MM.1S (cell line): ENCODE measurements around the gene GAS7.
"Not testable (repeated sequence)": the region's sequence is repeated elsewhere in the genome, so short reads cannot be mapped to it uniquely, and the experiment has no call there.

Experiments used
- DNase-seq: peaks from one replicate; pipeline ENCODE4 v3.0.0-alpha.2; 2015
- H2AFZ ChIP-seq: fragments of 300-600 bp; sonication (generic); 2 replicates; pipeline ENCODE4 v1.6.0; 2016; ENCODE audit warnings: antibody characterized with exemption, low read length
- H3F3A ChIP-seq: fragments of 300-600 bp; sonication (generic); 2 replicates; pipeline ENCODE4 v1.6.1; 2016; ENCODE audit warnings: mild to moderate bottlenecking, antibody characterized with exemption, low read length, moderate library complexity, mixed read lengths; ENCODE audit not compliant: insufficient read depth
- H3K27ac ChIP-seq: fragments of 300-600 bp; sonication (generic); 2 replicates; pipeline ENCODE4 v1.5.1; 2016; ENCODE audit warnings: mild to moderate bottlenecking, low read length
- H3K27me3 ChIP-seq: fragments of 300-600 bp; sonication (generic); replicated peaks from 2 replicates; pipeline ENCODE4 v1.6.0; 2016; ENCODE audit warnings: low read length; ENCODE audit not compliant: insufficient read depth
- H3K36me3 ChIP-seq: fragments of 300-600 bp; sonication (generic); replicated peaks from 2 replicates; pipeline ENCODE4 v1.6.1; 2016; ENCODE audit warnings: mild to moderate bottlenecking, low read length, mixed read lengths; ENCODE audit not compliant: insufficient read depth
- H3K4me1 ChIP-seq: fragments of 300-600 bp; sonication (generic); 2 replicates; pipeline ENCODE4 v1.6.1; 2016; ENCODE audit warnings: low read length, mixed read lengths
- H3K4me2 ChIP-seq: fragments of 300-600 bp; sonication (generic); 2 replicates; pipeline ENCODE4 v1.6.0; 2016; ENCODE audit warnings: low read depth, low read length
- H3K4me3 ChIP-seq: fragments of 300-600 bp; sonication (generic); 2 replicates; pipeline ENCODE4 v1.5.1; 2016; ENCODE audit warnings: low read length, mixed read lengths
- H3K79me2 ChIP-seq: fragments of 300-600 bp; sonication (generic); 2 replicates; pipeline ENCODE4 v1.6.1; 2016; ENCODE audit warnings: mixed run types, low read length, mixed read lengths
- H3K9ac ChIP-seq: fragments of 300-600 bp; sonication (generic); 2 replicates; pipeline ENCODE4 v1.6.1; 2016; ENCODE audit warnings: low read length, mixed read lengths
- H3K9me2 ChIP-seq: fragments of 300-600 bp; sonication (generic); replicated peaks from 2 replicates; pipeline ENCODE4 v1.6.1; 2016; ENCODE audit warnings: mild to moderate bottlenecking, low read length, mixed read lengths; ENCODE audit not compliant: insufficient read depth
- H3K9me3 ChIP-seq: fragments of 300-600 bp; sonication (generic); replicated peaks from 2 replicates; pipeline ENCODE4 v1.6.1; 2016; ENCODE audit warnings: mild to moderate bottlenecking, low read length, mixed read lengths; ENCODE audit not compliant: insufficient read depth
- H4K20me1 ChIP-seq: fragments of 300-600 bp; sonication (generic); 2 replicates; pipeline ENCODE4 v1.6.1; 2016; ENCODE audit warnings: mild to moderate bottlenecking, low read length, moderate library complexity, mixed read lengths; ENCODE audit not compliant: insufficient read depth
- CTCF ChIP-seq: fragments of 300-600 bp; sonication (generic); IDR thresholded peaks from 2 replicates; pipeline ENCODE4 v1.5.1; 2016; ENCODE audit warnings: antibody characterized with exemption, low read length, mixed read lengths
- EZH2 ChIP-seq: fragments of 300-600 bp; sonication (generic); optimal IDR thresholded peaks from 2 replicates; pipeline ENCODE3; 2017; ENCODE audit warnings: low read depth, mild to moderate bottlenecking, antibody characterized with exemption, low read length, mixed read lengths
- EZH2phosphoT487 ChIP-seq: fragments of 300-600 bp; sonication (generic); IDR thresholded peaks from 2 replicates; pipeline ENCODE4 v1.6.1; 2018; ENCODE audit warnings: antibody characterized with exemption, low read length

The GAS7 gene

GRCh38 chr17:10003705-10004104 lies 194.7 kb downstream of the GAS7 start:
- H3K4me3 ChIP-seq: no peak overlapping the region
- no peaks in the 10 kb centered on the region for H3K36me3 ChIP-seq
- H3K9ac ChIP-seq: no peak overlapping the region
- no peak for DNase-seq
- H3K4me2 ChIP-seq: no peak overlapping the region
- H4K20me1 ChIP-seq: no peaks in the 10 kb centered on the region
- no peaks in the 10 kb centered on the region for H3K27me3 ChIP-seq
- no peaks in the 10 kb centered on the region for H3F3A ChIP-seq
- H3K9me3 ChIP-seq: no peaks in the 10 kb centered on the region
- no peak overlapping the region for H2AFZ ChIP-seq
- TF ChIP-seq EZH2 (no peak), CTCF (no peak), EZH2phosphoT487 (no peak)
- no peak overlapping the region for H3K27ac ChIP-seq
- H3K79me2 ChIP-seq: no peaks in the 10 kb centered on the region
- no peaks in the 10 kb centered on the region for H3K9me2 ChIP-seq
- no peaks in the 10 kb centered on the region for H3K4me1 ChIP-seq

GRCh38 chr17:10002567-10003360 lies 195.6 kb downstream of the GAS7 start:
- not testable (repeated sequence) for H3K9ac ChIP-seq, H3K9me3 ChIP-seq, H3K27me3 ChIP-seq, H3K4me3 ChIP-seq, H3K9me2 ChIP-seq, H3K4me1 ChIP-seq, H3K27ac ChIP-seq, H3F3A ChIP-seq, H3K79me2 ChIP-seq, DNase-seq, H2AFZ ChIP-seq, H3K36me3 ChIP-seq, H4K20me1 ChIP-seq, H3K4me2 ChIP-seq

- H3K9ac ChIP-seq: no peak overlapping the region
- H3K27me3 ChIP-seq: no peaks in the 10 kb centered on the region
- no peaks in the 10 kb centered on the region for H3K79me2 ChIP-seq
- H3K9me2 ChIP-seq: no peaks in the 10 kb centered on the region
- H3K4me3 ChIP-seq: no peak overlapping the region
- H3K36me3 ChIP-seq: no peaks in the 10 kb centered on the region
- H3K9me3 ChIP-seq: no peaks in the 10 kb centered on the region
- TF ChIP-seq EZH2phosphoT487 (no peak), CTCF (no peak), EZH2 (no peak)
- DNase-seq: no peak
- H3F3A ChIP-seq: no peaks in the 10 kb centered on the region
- no peaks in the 10 kb centered on the region for H4K20me1 ChIP-seq
- H3K4me1 ChIP-seq: no peaks in the 10 kb centered on the region
- no peak overlapping the region for H3K27ac ChIP-seq
- H2AFZ ChIP-seq: no peak overlapping the region
- H3K4me2 ChIP-seq: no peak overlapping the region
Observed at GRCh38 chr17:10001306-10001873, 197.0 kb downstream of the GAS7 start.
